GM19455 (cell line): ENCODE results near the gene PBX1.

Experiments used
- ATAC-seq: cut with Tn5 transposase; IDR thresholded peaks from one replicate; pipeline ENCODE4 v1.9.1; 2021; ENCODE audit not compliant: unreplicated experiment

The PBX1 gene

GRCh38 chr1:164748253-164748899 is 189.4 kb downstream of the PBX1 start:
- no peak for ATAC-seq

- no peak for ATAC-seq
Observed at GRCh38 chr1:164753521-164754077, 194.6 kb downstream of the PBX1 start.

GRCh38 chr1:164754088-164754600 is 195.2 kb downstream of the PBX1 start:
- ATAC-seq: no peak

- ATAC-seq: no peak
Observed at GRCh38 chr1:164755690-164756089, 196.7 kb downstream of the PBX1 start.

GRCh38 chr1:164756741-164757140 is 197.8 kb downstream of the PBX1 start:
- no peak for ATAC-seq

- ATAC-seq: no peak
Observed at GRCh38 chr1:164757625-164758024, 198.6 kb downstream of the PBX1 start.

- ATAC-seq: no peak
Observed at GRCh38 chr1:164759144-164759920, 200.3 kb downstream of the PBX1 start.

- no peak for ATAC-seq
Observed at GRCh38 chr1:164759979-164760469, 201.0 kb downstream of the PBX1 start.

GRCh38 chr1:164760569-164760968 is 201.6 kb downstream of the PBX1 start:
- ATAC-seq: no peak

GRCh38 chr1:164761009-164761408 is 202.0 kb downstream of the PBX1 start:
- no peak for ATAC-seq

- ATAC-seq: no peak
Observed at GRCh38 chr1:164763098-164763497, 204.1 kb downstream of the PBX1 start.

GRCh38 chr1:164764333-164764732 is 205.3 kb downstream of the PBX1 start:
- ATAC-seq: no peak

GRCh38 chr1:164765557-164765956 is 206.6 kb downstream of the PBX1 start:
- ATAC-seq: no peak

- ATAC-seq: no peak
Observed at GRCh38 chr1:164765992-164766720, 207.2 kb downstream of the PBX1 start.

GRCh38 chr1:164767752-164768402 is 208.9 kb downstream of the PBX1 start:
- ATAC-seq: no peak

GRCh38 chr1:164768619-164769018 is 209.6 kb downstream of the PBX1 start:
- no peak for ATAC-seq

- ATAC-seq: no peak
Observed at GRCh38 chr1:164769486-164770130, 210.6 kb downstream of the PBX1 start.

- ATAC-seq: no peak
Observed at GRCh38 chr1:164770131-164770529, 211.1 kb downstream of the PBX1 start.

- ATAC-seq: no peak
Observed at GRCh38 chr1:164771041-164771618, 212.1 kb downstream of the PBX1 start.
